Trophoblast cell (in vitro differentiated cells and primary cell): ENCODE results near the gene C6orf89.

Experiments used
- DNase-seq, 2 donors: peaks; one replicate each; pipeline ENCODE4 v3.0.0-alpha.2; 2016
- H2AFZ ChIP-seq: 2 replicates; pipeline ENCODE4 v1.6.1; 2013; ENCODE audit warnings: low read length, moderate library complexity, mild to moderate bottlenecking; ENCODE audit not compliant: insufficient read depth, poor library complexity
- H2AK5ac ChIP-seq: 2 replicates; pipeline ENCODE4 v1.6.1; 2013; ENCODE audit warnings: mild to moderate bottlenecking, low read length
- H2BK120ac ChIP-seq: 2 replicates; pipeline ENCODE4 v1.6.1; 2013; ENCODE audit warnings: low read length, mild to moderate bottlenecking, moderate library complexity; ENCODE audit not compliant: insufficient read depth, poor library complexity
- H2BK12ac ChIP-seq: 2 replicates; pipeline ENCODE4 v1.6.1; 2013; ENCODE audit warnings: mild to moderate bottlenecking, low read length, moderate library complexity
- H2BK5ac ChIP-seq: 2 replicates; pipeline ENCODE4 v1.6.1; 2013; ENCODE audit warnings: low read length, low read depth, moderate library complexity, mild to moderate bottlenecking; ENCODE audit not compliant: poor library complexity
- H3K14ac ChIP-seq: 2 replicates; pipeline ENCODE4 v1.6.1; 2013; ENCODE audit warnings: mild to moderate bottlenecking, low read length
- H3K18ac ChIP-seq: 2 replicates; pipeline ENCODE4 v1.6.1; 2013; ENCODE audit warnings: mild to moderate bottlenecking, low read length
- H3K23ac ChIP-seq: 2 replicates; pipeline ENCODE4 v1.6.1; 2013; ENCODE audit warnings: low read length
- H3K27ac ChIP-seq: 2 replicates; pipeline ENCODE4 v1.5.1; 2013; ENCODE audit warnings: low read depth, mild to moderate bottlenecking, inconsistent platforms, low read length, moderate library complexity
- H3K27me3 ChIP-seq: 2 replicates; pipeline ENCODE4 v1.6.1; 2013; ENCODE audit warnings: inconsistent platforms, mild to moderate bottlenecking, low read length, moderate library complexity; ENCODE audit not compliant: insufficient read depth
- H3K36me3 ChIP-seq, 2 experiments: 1 replicate in 1 of 2; 2 replicates in 1 of 2; pipeline ENCODE4 v1.6.1; 2013; ENCODE audit warnings: low read length in 2 of 2, mild to moderate bottlenecking in 2 of 2, moderate library complexity in 1 of 2; ENCODE audit not compliant: insufficient read depth in 2 of 2, control insufficient read depth in 1 of 2
- H3K4ac ChIP-seq: 2 replicates; pipeline ENCODE4 v1.6.1; 2013; ENCODE audit warnings: low read depth, mild to moderate bottlenecking, low read length, moderate library complexity
- H3K4me1 ChIP-seq, 2 experiments: 1 replicate in 1 of 2; 2 replicates in 1 of 2; pipeline ENCODE4 v1.6.1; 2013; ENCODE audit warnings: low read length in 2 of 2, mild to moderate bottlenecking in 2 of 2, moderate library complexity in 1 of 2; ENCODE audit not compliant: insufficient read depth in 2 of 2, control insufficient read depth in 1 of 2
- H3K4me2 ChIP-seq: 2 replicates; pipeline ENCODE4 v1.6.1; 2013; ENCODE audit warnings: inconsistent platforms, mild to moderate bottlenecking, low read length, moderate library complexity
- H3K4me3 ChIP-seq: 2 replicates; pipeline ENCODE4 v1.5.1; 2013; ENCODE audit warnings: mild to moderate bottlenecking, low read depth, low read length, inconsistent platforms
- H3K79me1 ChIP-seq: one replicate; pipeline ENCODE4 v1.6.1; 2013; ENCODE audit warnings: low read length
- H3K79me2 ChIP-seq: 2 replicates; pipeline ENCODE4 v1.6.1; 2013; ENCODE audit warnings: low read length, mild to moderate bottlenecking; ENCODE audit not compliant: control insufficient read depth, insufficient read depth, poor library complexity
- H3K9ac ChIP-seq: 2 replicates; pipeline ENCODE4 v1.6.1; 2013; ENCODE audit warnings: mild to moderate bottlenecking, low read length
- H3K9me3 ChIP-seq: 2 replicates; pipeline ENCODE4 v1.6.1; 2013; ENCODE audit warnings: low read depth, mild to moderate bottlenecking, control low read depth, inconsistent platforms, low read length; ENCODE audit not compliant: insufficient read depth
- H4K12ac ChIP-seq: 2 replicates; pipeline ENCODE4 v1.6.1; 2013; ENCODE audit warnings: low read depth, mild to moderate bottlenecking, low read length, moderate library complexity
- H4K8ac ChIP-seq: 2 replicates; pipeline ENCODE4 v1.6.1; 2013; ENCODE audit warnings: low read depth, mild to moderate bottlenecking, low read length, moderate library complexity
- H4K91ac ChIP-seq: one replicate; pipeline ENCODE4 v1.6.1; 2013; ENCODE audit warnings: low read depth, mild to moderate bottlenecking, low read length, moderate library complexity
- WGBS: extraction: QIAGEN DNeasy Blood & Tissue Kit; methylation state at CpG from one replicate; pipeline ENCODE4 v1.1.7; 2013; ENCODE audit warnings: missing lambda C conversion rate; ENCODE audit not compliant: insufficient read length, insufficient coverage; ENCODE audit errors: extremely low coverage; 5-methylcytosine and 5-hydroxymethylcytosine counted together

The C6orf89 gene

GRCh38 chr6:36847991-36848390 lies 37.8 kb upstream of the C6orf89 start:
- peaks cover 21 to 26% of the 10 kb centered on the region in 2 experiments for H3K4me1 ChIP-seq
- no peaks in the 10 kb centered on the region for H3K36me3 ChIP-seq
- no peak for DNase-seq
- no CpG with 5 or more reads among the region's 6 CpGs for WGBS
- H3K23ac ChIP-seq: no peak overlapping the region
- H3K27me3 ChIP-seq: no peaks in the 10 kb centered on the region
- no peak overlapping the region for H3K9ac ChIP-seq
- no peaks in the 10 kb centered on the region for H3K79me2 ChIP-seq
- no peak overlapping the region for H4K8ac ChIP-seq
- no peak overlapping the region for H2BK12ac ChIP-seq
- no peak overlapping the region for H3K4ac ChIP-seq
- H3K14ac ChIP-seq: peak overlapping the region; percentile 19
- H2BK5ac ChIP-seq: no peak overlapping the region
- peak overlapping the region; percentile 21 for H3K18ac ChIP-seq
- H2AFZ ChIP-seq: no peak overlapping the region
- H3K79me1 ChIP-seq: peaks cover 3% of the 10 kb centered on the region
- no peak overlapping the region for H3K27ac ChIP-seq
- H3K4me3 ChIP-seq: no peak overlapping the region
- H3K9me3 ChIP-seq: peaks cover 2% of the 10 kb centered on the region
- peak overlapping the region; percentile 48 for H4K91ac ChIP-seq
- H2AK5ac ChIP-seq: no peak overlapping the region
- H3K4me2 ChIP-seq: no peak overlapping the region
- peak overlapping the region; percentile 32 for H2BK120ac ChIP-seq
- H4K12ac ChIP-seq: no peak overlapping the region

DNA sequence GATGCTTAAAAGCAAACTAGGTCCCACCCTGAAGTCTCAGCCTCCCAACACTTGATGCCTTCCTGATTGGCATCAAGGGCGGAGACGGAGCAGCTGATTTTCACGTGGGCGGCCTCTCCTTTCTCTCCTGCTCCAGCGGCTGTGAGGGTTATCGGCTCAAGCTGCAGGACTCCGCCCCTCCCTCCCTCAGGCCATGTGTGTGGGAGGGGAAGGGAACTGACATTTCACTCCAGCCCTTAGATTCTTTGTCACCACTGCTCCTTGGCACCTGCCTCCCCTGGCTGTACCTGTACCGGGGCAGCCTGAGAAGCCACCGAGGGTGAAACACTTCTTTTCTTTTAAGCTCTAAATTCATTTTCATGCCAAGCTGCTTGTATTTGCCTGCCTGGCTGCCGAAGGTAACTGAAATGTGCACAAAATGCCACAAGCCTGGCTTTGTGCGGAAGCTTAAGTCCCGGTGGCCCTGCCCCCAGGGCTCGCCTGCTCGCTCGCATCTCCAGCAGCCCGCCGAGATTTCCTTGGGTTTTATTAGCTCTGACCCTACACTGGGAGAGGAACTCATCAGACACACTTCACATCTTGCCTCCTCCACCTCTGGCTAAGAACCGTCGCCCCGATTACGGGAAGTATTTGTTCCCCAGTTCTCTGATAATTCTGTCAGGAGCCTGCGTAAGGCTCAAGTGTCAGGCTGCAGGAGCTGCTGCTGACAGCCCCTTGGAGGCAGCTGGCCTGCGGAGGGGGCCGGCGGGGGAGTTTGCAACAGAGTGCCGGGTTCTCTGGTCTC lies 36.9 kb upstream of the C6orf89 start:
- WGBS: no CpG with 5 or more reads among the region's 26 CpGs
- H3K9me3 ChIP-seq: peaks cover 2% of the 10 kb centered on the region
- H4K8ac ChIP-seq: no peak overlapping the region
- H2AFZ ChIP-seq: no peak overlapping the region
- no peak overlapping the region for H4K91ac ChIP-seq
- no peak overlapping the region for H3K23ac ChIP-seq
- H2BK5ac ChIP-seq: no peak overlapping the region
- no peak overlapping the region for H3K4ac ChIP-seq
- H4K12ac ChIP-seq: no peak overlapping the region
- peaks cover 24 to 26% of the 10 kb centered on the region in 2 experiments for H3K4me1 ChIP-seq
- H2BK120ac ChIP-seq: no peak overlapping the region
- H2AK5ac ChIP-seq: no peak overlapping the region
- H3K9ac ChIP-seq: no peak overlapping the region
- no peaks in the 10 kb centered on the region for H3K27me3 ChIP-seq
- no peak overlapping the region for H3K27ac ChIP-seq
- no peaks in the 10 kb centered on the region for H3K79me2 ChIP-seq
- H2BK12ac ChIP-seq: no peak overlapping the region
- H3K79me1 ChIP-seq: peaks cover 3% of the 10 kb centered on the region
- H3K36me3 ChIP-seq: no peaks in the 10 kb centered on the region
- DNase-seq: peak; percentile 83 to 85
- H3K4me2 ChIP-seq: peak overlapping the region; percentile 58
- H3K14ac ChIP-seq: no peak overlapping the region
- no peak overlapping the region for H3K4me3 ChIP-seq
- no peak overlapping the region for H3K18ac ChIP-seq

DNA sequence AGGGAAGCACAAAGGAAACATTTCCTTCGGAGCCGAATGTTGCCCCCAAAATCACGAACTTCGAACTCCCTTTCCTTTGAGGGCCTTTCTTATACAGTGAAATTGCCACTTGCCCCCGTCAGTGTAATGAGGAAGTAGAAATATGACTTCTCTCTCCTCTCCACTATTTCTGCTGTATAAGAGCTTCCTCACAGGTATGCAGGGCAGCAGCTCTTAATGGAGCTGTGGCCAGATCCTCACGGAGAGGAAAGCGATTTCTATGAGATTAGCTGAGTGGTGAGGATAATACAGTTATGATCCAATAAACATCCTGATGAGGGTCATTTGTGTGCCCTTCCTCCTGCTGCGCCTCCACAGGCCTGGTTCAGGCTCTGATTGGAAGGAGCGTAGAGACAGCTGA lies 35.7 kb upstream of the C6orf89 start:
- Histone ChIP-seq H3K4ac (no peak overlapping the region), H3K27ac (no peak overlapping the region), H2BK12ac (no peak overlapping the region), H4K8ac (no peak overlapping the region), H2AK5ac (no peak overlapping the region), H3K23ac (no peak overlapping the region), H3K79me1 (peaks cover 3% of the 10 kb centered on the region), H3K4me1 (peaks cover 24 to 26% of the 10 kb centered on the region in 2 experiments), H3K4me3 (no peak overlapping the region), H3K79me2 (no peaks in the 10 kb centered on the region), H3K14ac (no peak overlapping the region), H4K12ac (no peak overlapping the region), H2BK5ac (no peak overlapping the region), H3K36me3 (peaks cover 0 to 3% of the 10 kb centered on the region in 2 experiments), H4K91ac (no peak overlapping the region), H3K18ac (no peak overlapping the region), H2AFZ (no peak overlapping the region), H3K9me3 (no peaks in the 10 kb centered on the region), H2BK120ac (no peak overlapping the region), H3K9ac (no peak overlapping the region), H3K4me2 (no peak overlapping the region), H3K27me3 (no peaks in the 10 kb centered on the region)
- no CpG with 5 or more reads among the region's 9 CpGs for WGBS
- no peak for DNase-seq

DNA sequence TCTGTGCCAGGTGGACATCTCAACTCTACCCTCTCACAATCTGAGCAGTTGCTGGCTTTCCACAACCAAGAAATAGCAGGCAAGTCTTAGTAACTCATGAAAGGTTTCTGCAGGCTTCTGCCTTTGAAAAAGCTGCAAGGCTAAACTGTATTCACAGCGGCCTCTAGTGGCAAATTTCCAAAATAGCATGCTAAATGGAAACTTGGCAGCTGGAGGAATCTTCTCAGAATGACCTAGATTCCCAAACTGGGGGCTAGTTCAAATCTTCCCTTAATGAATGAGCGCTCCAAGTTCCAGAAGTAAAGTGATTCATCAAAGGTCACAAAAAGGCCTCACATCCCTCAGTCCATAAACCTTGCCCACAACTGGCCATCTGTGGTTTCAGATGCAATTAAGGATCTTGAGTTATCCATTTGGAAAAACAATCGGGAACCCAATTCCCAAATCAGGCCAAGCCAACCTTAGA lies 34.6 kb upstream of the C6orf89 start:
- Histone ChIP-seq H2AK5ac (no peak overlapping the region), H3K4me1 (peaks cover 30 to 31% of the 10 kb centered on the region in 2 experiments), H3K4me3 (no peak overlapping the region), H4K91ac (peak overlapping the region; percentile 37), H4K12ac (no peak overlapping the region), H3K4ac (no peak overlapping the region), H3K23ac (no peak overlapping the region), H4K8ac (no peak overlapping the region), H3K9ac (no peak overlapping the region), H3K27me3 (no peaks in the 10 kb centered on the region), H3K27ac (no peak overlapping the region), H2AFZ (no peak overlapping the region), H2BK12ac (no peak overlapping the region), H3K9me3 (no peaks in the 10 kb centered on the region), H3K18ac (no peak overlapping the region), H3K4me2 (no peak overlapping the region), H3K14ac (no peak overlapping the region), H3K79me1 (peaks cover 3% of the 10 kb centered on the region), H3K36me3 (peaks cover 2 to 10% of the 10 kb centered on the region in 2 experiments), H2BK120ac (peak overlapping the region; percentile 19), H2BK5ac (no peak overlapping the region), H3K79me2 (no peaks in the 10 kb centered on the region)
- peak; percentile 33 to 93 for DNase-seq
- WGBS: no CpG with 5 or more reads among the region's 3 CpGs
